ENCODE measurements around the gene STT3B.

- TF ChIP-seq CTCF (IDR thresholded peaks at IDR 0.05; ENCODE audit: low read length): no peak
- no peak for TF ChIP-seq EZH2 (optimal IDR thresholded peaks at IDR 0.05; ENCODE audit: low read depth, low read length)
- no peak for TF ChIP-seq EZH2phosphoT487 (IDR thresholded peaks at IDR 0.05; ENCODE audit: low read length)
Observed at GRCh38 chr3:31495971-31496665, 36.6 kb upstream of the STT3B start.
